ENCODE results near the gene ENDOU.

ENDOU gene

GRCh38 chr12:47729233-47729632 is 3.9 kb upstream of the ENDOU start:
- H3K79me2 ChIP-seq: no peaks in the 10 kb centered on the region
- H3K27me3 ChIP-seq (ENCODE audit: control insufficient read depth, insufficient read depth, low read length): no peaks in the 10 kb centered on the region
- no peaks in the 10 kb centered on the region for H3K36me3 ChIP-seq (ENCODE audit: control insufficient read depth, insufficient read depth, low read length)
- no peaks in the 10 kb centered on the region for H3K9me3 ChIP-seq (ENCODE audit: control insufficient read depth, low read length)
- no peak overlapping the region for H3K4me2 ChIP-seq (ENCODE audit: low read length)
- H3K9ac ChIP-seq: no peak overlapping the region
- no peak overlapping the region for H2AFZ ChIP-seq
- peaks cover 18% of the 10 kb centered on the region for H3K4me1 ChIP-seq
- H3K27ac ChIP-seq: no peak overlapping the region
- no peak overlapping the region for H3K4me3 ChIP-seq (ENCODE audit: low read depth, low read length)
- no peak for TF ChIP-seq CTCF (IDR thresholded peaks at IDR 0.05)

- H3K27ac ChIP-seq: no peak overlapping the region
- H2AFZ ChIP-seq: no peak overlapping the region
Observed at GRCh38 chr12:47725893-47726292, 603 bp upstream of the ENDOU start.

GRCh38 chr12:47722941-47723631 is 2.2 kb downstream of the ENDOU start:
- Histone ChIP-seq H3K36me3 (ENCODE audit: control insufficient read depth, insufficient read depth, low read length) (no peaks in the 10 kb centered on the region), H3K27me3 (ENCODE audit: control insufficient read depth, insufficient read depth, low read length) (no peaks in the 10 kb centered on the region), H3K9me3 (ENCODE audit: control insufficient read depth, low read length) (no peaks in the 10 kb centered on the region), H3K4me2 (ENCODE audit: low read length) (no peak overlapping the region), H3K4me3 (ENCODE audit: low read depth, low read length) (no peak overlapping the region), H3K79me2 (no peaks in the 10 kb centered on the region), H3K9ac (no peak overlapping the region), H3K4me1 (peaks cover 19% of the 10 kb centered on the region), H2AFZ (peak overlapping the region; percentile 4), H3K27ac (peak overlapping the region; percentile 8)
- TF ChIP-seq CTCF (IDR thresholded peaks at IDR 0.05): no peak

More at GRCh38 chr12:47725893-47726292, 603 bp upstream of the ENDOU start:
- no peaks in the 10 kb centered on the region for H3K79me2 ChIP-seq
- no peaks in the 10 kb centered on the region for H3K36me3 ChIP-seq (ENCODE audit: control insufficient read depth, insufficient read depth, low read length)
- no peak for TF ChIP-seq CTCF (IDR thresholded peaks at IDR 0.05)
- no peak overlapping the region for H3K4me3 ChIP-seq (ENCODE audit: low read depth, low read length)
- H3K9ac ChIP-seq: no peak overlapping the region
- no peaks in the 10 kb centered on the region for H3K9me3 ChIP-seq (ENCODE audit: control insufficient read depth, low read length)
- H3K27me3 ChIP-seq (ENCODE audit: control insufficient read depth, insufficient read depth, low read length): no peaks in the 10 kb centered on the region
- H3K4me2 ChIP-seq (ENCODE audit: low read length): no peak overlapping the region
- H3K4me1 ChIP-seq: peaks cover 33% of the 10 kb centered on the region

- peak overlapping the region; percentile 8 for H3K27ac ChIP-seq
- no peaks in the 10 kb centered on the region for H3K36me3 ChIP-seq (ENCODE audit: control insufficient read depth, insufficient read depth, low read length)
- H3K27me3 ChIP-seq (ENCODE audit: control insufficient read depth, insufficient read depth, low read length): no peaks in the 10 kb centered on the region
- H3K79me2 ChIP-seq: no peaks in the 10 kb centered on the region
- H3K4me3 ChIP-seq (ENCODE audit: low read depth, low read length): no peak overlapping the region
- no peak overlapping the region for H3K4me2 ChIP-seq (ENCODE audit: low read length)
- peaks cover 27% of the 10 kb centered on the region for H3K4me1 ChIP-seq
- H3K9ac ChIP-seq: no peak overlapping the region
- peak overlapping the region; percentile 4 for H2AFZ ChIP-seq
- no peak for TF ChIP-seq CTCF (IDR thresholded peaks at IDR 0.05)
- no peaks in the 10 kb centered on the region for H3K9me3 ChIP-seq (ENCODE audit: control insufficient read depth, low read length)
Observed at GRCh38 chr12:47722136-47722834, 3.0 kb downstream of the ENDOU start.
